HG02763 (cell line): ENCODE measurements around the gene NPIPB8.
"Not testable (repeated sequence)": the region's sequence is repeated elsewhere in the genome, so short reads cannot be mapped to it uniquely, and the experiment has no call there.

Source experiments
- ATAC-seq: cut with Tn5 transposase; IDR thresholded peaks from one replicate; pipeline ENCODE4 v1.9.1; 2021; ENCODE audit warnings: mild to moderate bottlenecking, moderate library complexity; ENCODE audit not compliant: unreplicated experiment

Gene NPIPB8

DNA sequence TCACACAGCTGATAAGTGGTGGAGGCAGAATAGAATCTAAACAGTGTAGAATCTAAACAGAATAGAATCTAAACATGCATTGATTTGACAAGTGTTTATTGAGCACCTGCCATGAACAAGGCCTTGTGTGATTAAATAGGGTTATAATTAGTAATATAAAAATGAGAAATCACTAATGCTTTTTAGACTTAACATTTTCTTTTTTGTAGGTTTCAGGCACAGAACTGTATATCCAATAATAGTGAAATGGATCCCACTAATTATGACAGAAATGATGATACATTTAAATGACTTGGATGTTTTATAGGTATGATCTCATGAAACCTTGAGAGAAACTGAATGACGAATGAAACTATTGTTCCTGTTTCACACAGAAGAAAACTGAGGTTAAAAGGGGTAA is at the start of gene NPIPB8:
TSS of gene NPIPB8 (plus strand) at position 301 of the 400 bp plus-strand sequence. CDS start 296 bp downstream, outside the sequence.
- not testable (repeated sequence) for ATAC-seq

DNA sequence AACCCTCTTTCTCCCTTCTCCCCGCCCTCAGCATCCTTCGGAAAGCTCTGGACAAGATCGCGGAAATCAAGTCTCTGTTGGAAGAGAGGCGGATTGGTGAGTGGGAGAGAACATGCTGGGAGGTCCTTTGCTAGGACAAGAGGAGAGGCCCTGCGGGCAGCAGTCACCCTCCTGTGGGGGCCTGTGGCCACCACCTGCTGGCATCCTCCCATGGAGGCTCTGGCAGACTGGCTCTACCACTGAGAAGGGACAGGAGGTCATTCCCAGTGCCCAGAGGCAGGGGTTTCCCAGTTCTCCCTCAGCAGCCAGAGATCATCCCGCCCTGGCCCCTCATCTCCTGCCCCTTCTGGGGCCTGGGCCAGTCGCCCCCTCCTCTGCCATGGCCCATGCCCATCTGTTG is 48.8 kb upstream of the NPIPB8 start:
- ATAC-seq: no peak

DNA sequence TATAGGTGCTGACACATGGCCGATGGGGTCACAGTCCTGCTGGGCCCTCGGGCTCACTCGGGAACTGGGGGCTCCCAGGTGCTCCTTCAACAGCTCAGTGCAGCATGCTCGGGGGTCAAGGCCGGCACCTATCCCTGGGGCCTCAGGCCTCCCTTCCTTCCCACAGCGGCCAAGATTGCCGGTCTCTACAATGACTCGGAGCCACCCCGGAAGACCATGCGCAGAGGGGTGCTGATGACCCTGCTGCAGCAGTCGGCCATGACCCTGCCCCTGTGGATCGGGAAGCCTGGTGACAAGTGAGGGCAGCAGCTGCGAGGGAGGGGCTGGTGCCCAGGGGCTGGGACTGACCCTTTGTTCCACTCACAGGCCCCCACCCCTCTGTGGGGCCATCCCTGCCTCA is 47.9 kb upstream of the NPIPB8 start:
- ATAC-seq: no peak

DNA sequence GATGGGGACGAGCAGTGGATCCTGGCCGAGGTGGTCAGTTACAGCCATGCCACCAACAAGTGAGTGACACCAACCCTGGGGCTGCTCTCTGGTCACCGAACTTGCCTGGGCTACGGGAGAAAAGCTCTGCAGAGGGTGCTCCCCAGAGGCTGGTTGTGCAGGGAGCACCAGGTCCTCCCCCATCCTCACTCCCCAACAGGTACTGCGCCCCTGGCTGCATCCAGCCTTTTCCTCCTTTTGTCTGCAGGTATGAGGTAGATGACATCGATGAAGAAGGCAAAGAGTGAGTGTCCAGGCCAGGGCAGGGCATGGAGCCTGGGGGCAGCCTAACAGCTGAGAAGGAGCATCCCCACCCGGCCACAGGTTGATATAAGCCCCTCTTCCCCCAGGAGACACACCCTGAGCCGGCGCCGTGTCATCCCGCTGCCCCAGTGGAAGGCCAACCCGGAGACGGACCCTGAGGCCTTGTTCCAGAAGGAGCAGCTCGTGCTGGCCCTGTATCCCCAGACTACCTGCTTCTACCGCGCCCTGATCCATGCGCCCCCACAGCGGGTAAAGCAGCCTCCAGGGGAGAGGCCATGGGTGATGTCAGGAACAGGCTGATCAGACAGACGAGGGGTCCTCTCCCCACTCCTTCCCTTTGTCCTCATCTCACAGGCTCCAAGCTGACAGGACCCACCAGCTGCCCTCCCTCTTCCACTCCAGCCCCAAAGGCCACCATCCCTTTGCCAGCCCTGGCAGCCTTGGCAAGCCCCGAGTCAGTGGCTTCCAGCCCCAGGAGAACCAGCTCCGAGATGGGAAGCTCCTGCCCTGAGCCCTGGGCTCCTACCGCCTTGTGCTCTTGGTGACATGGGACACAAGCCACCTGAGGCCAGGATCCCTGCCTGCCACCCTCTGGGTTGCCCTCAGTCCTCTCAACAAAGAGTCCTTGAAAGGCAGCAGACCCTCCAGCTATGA is 47.2 kb upstream of the NPIPB8 start:
- ATAC-seq: no peak

DNA sequence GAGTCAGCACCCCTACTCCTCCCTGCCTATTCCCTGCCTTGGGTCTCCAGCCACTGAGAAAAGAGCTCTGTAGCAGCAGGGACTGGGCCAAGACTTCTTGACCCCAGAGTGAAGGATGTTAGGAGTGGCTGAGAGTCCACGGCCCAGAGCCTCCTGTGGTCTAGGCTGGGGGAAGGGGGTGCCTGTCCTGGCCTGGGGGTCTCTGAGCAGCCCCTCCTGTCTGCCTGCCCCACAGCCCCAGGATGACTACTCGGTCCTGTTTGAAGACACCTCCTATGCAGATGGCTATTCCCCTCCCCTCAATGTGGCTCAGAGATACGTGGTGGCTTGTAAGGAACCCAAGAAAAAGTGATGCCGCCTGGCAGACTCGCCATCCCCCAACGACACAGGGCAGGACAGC is 46.5 kb upstream of the NPIPB8 start:
- ATAC-seq: no peak

DNA sequence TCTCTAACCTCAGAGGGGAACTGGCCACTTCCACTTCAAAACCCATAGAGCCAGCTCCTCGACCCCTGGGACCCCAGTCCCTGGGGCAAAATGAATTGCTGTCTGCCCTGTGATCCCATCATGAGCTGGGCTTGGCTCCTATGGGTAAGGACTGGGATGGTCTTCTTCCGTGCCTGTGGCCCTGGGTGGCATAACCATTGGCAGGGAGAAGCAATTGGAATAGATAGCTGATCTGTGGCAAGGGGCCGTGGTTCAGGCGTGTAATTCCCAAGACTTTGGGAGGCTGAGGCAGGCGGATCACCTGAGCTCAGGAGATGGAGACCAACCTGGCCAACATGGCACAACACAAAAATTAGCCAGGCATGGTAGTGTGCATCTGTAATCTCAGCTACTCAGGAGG is 45.4 kb upstream of the NPIPB8 start:
- no peak for ATAC-seq

DNA sequence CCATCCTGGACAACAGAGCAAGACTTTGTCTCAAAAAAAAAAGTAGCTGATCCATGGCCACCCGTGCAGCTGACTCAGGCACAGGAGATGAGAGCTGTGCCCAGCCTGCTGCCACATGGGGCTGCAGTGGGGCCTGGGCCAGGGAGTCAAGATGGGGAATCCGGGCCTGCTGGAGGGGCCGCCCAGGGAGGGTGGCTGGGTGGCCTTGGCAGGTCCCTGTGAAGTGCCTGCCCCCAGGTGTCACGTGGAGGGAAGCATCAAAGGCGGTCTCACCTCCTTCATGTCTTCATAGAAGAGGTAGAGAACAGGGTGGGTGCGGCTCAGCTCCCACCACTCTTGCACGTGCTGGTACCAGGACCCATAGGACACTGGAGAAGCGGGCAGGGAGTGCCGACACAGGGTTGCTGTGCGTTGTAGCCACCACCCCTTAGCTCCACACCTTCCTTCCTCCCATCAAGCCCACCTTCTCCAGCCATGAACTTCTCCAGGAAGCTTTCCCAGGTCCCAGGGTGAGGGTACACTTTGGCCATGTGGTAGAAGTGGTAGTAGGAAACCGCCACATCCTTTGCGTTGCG is 44.8 kb upstream of the NPIPB8 start:
- no peak for ATAC-seq

DNA sequence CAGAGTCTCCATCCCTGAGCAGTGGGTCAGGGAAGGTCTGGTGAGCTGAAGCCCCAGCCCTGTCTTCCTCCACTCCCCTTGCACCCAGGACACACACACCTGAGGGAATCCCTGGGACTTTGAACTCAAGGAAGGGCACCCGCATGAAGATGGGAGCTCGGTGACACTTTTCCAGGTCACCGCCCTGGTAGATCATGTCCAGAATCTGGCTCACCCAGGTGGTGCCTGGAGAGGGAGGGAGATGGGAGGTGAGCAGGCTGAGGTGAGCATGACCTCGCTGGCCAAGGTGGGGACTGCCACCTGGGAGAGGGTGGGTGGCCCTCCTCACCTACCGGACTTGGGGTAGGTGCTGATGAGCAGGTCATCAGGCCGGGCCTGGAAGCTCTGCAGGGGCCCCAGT is 42.4 kb upstream of the NPIPB8 start:
- ATAC-seq: not testable (repeated sequence)

DNA sequence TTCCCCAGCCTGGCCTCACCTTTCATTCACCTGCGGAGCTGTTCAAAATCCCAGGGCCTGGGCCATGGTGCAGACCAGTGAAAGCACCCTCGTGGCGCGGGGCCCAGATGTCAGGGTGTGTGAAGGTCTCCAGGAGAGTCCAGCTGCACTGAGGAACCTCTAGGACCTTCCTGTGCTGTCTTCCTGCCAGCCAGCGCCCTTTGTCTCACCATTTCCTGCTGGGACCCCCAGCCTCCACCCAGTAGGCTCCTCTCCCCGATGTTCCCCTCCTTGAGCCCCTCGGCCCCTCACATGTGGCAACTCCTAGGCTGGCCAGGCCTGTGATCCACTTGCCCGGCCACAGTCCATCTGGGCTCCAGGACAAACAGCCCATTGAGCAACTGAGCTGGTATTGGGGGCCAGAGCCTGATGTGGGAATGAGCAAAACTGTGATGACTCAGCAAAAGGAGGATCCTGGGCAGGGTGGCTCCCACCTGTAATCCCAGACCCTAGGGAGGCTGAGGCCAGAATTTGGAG is 41.7 kb upstream of the NPIPB8 start:
- ATAC-seq: no peak

DNA sequence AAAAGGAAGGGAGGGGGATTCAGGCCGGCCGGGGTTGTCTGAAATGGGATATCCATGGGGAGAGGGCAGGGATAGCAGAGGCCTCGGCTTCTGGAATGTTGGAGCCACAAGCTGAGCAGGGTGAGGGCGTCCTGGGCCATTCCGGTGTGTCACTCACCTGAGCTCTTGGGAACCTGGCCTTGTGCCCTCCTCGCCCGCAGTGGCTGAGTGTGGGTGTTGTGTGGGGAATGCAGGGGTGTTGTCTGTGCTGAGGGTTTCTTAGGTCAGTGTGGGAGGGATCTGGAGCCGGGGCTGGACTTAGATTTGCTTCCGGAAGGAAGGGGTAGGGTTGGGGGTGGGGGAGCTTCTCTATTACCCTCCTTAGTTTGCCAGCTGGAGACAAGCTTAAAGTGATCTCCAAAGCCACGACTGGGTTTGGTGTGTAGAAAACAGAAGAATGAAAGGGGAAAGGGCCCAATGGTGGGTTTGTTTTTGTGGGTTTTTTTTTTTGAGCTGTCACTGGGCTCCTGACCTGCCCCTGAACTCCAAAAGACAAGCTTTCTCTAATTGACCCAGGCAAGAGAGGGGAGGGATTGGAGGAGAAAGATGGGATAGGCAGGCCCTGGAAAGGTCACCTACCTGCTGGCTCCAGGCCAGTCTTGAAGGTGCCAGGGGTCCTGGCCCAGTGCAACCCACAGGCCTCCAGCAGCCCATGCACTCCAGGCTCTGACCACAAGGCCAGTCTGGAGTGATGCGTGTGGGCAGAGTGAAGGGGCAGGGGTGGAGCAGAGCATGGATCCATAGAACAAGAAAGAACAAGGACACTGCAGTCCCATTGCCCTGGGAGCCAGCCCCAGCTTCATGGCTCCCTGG is 40.8 kb upstream of the NPIPB8 start, which contains the start of gene SULT1A2:
TSS of gene SULT1A2 (minus strand) at position 211 of the 852 bp plus-strand sequence. CDS start 1,120 bp downstream, outside the sequence.
- ATAC-seq: no peak

DNA sequence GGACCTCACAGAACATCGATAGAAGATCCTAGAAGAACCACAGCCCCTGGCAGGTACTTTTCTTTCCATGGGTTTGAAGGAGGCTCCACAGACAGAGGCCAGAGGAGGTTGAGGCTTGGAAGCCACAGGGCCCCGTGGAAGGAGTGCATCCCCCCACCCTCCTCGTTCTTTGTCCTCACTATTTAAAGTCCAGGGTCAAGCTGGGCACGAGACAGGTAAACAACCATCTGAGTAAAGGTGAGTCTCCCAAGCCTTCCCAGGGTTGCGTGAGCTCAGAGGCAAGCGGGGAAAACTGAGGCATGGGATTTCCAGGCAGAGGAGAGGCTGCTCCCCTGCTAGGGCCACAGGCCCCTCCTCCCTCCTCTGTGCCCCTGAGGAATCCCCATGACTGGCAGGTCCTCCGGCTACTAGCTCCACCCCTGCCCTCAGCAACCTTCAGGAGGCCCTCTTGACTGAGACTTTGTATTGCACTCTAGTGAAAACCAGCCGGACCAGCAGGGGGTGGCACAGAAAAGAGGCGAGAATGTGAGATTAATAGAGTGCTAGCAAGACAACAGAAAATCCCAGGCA is 40.1 kb upstream of the NPIPB8 start:
- no peak for ATAC-seq

DNA sequence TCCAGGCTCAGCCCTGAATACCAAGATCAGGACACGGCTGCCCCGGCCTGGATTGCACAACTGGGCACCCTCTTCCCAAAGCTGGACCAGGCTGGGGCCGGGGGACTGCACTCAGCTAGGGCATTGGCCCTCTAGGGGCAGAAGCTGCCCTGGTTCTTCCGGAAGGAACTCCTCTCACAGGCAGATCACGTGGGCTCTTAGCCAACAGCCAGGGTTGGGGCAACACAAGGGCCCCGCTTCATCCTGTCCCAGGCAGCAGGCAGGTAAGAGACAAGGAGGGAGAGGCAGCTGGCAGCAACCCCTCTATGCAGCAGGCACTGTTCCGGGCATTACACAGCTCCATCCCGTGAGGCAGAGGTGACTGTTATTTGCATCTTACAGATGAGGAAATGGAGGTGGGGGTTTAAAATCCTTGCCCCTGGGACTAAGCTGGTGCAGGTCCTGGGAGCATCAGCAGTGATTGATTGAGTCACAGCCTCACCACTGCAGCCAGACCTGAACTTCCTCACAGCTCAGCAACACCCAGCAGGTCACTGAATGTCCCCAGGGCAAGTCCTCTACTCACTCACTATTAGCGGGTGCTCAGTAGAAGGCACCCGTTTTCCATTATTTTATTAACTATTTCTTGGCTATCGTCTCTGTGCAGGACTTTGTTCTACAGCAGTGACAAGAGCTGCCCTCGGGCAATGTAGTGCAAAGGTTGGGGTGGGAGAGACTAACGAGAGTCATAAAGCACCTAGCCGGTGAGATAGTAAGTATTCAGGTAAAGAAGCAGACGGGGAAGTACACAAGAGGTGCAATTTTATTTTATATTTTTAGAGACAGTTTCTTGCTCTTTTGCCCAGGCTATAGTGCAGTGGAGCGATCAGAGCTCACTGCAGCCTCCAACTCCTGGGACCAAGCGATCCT is 38.2 kb upstream of the NPIPB8 start:
- not testable (repeated sequence) for ATAC-seq

DNA sequence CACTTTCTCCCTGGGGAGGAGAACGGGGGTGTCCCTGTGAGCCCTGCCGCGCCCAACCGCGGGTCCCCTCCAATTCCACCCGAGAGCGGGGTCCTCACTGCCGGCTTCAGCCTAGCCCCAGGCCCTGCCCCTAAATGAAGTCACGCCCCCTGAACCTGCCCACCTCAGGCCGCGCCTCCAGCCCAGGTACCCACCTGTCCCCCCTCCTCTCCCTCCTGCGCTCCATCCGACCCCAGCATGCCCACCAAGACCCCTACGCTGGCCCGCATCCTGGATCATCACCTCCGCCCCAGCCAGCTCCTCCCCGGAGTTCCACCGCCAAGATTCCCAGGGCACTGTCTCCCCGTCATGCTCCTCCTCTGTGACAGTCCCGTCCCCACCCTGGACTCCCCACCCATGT is 36.9 kb upstream of the NPIPB8 start:
- ATAC-seq: not testable (repeated sequence)

DNA sequence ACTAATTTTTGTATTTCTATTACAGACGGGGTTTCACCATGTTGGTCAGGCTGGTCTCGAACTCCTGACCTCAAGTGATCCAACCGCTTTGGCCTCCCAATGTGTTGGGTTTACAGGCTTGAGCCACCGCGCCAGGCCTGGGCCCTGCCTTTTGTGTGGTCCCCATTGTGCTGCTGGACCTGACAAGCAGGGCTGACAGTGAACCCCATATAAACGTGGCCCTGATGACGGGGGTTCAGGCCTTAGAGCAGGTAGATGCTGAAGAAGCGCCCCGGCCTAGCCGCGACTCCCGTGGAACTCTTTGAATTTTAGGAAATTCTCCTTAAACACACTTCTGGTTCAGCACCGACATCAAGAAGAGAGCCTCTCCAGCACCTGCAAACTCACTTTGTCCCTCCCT is 36.3 kb upstream of the NPIPB8 start:
- ATAC-seq: not testable (repeated sequence)

DNA sequence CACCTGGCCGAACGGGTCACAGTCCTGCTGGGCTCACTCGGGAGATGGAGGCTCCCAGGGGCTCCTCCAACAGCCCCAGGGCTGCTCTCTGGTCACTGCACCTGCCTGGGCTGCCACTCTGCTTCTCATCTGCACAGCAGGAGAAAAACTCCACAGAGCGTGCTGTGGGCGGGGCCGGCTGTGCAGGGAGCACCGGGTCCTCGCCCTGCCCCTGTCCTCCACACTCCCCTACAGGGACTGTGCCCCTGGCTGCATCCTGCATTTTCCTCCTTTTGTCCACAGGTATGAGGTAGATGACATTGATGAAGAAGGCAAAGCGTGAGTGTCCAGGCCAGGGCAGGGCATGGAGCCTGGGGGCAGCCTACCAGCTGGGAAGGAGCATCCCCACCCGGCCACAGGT is 35.8 kb upstream of the NPIPB8 start:
- ATAC-seq: not testable (repeated sequence)

DNA sequence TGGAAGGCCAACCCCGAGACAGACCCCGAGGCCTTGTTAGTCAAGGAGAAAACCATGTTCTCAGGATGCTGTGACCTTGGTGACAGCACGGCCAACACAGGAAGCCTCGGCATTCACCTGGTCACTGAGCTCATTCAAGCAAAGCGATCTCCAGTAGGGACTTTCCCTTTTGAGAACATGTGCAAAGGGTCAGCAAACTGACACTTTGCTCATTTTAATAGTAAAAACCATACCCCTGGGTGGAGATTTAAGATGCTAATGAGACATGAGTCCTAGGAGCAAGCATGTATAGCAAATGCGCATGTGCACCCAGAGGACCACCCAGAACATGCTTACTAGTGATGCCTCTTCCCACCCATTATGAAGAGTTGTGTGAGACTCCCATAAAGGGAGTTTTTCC is 35.3 kb upstream of the NPIPB8 start:
- ATAC-seq: no peak

DNA sequence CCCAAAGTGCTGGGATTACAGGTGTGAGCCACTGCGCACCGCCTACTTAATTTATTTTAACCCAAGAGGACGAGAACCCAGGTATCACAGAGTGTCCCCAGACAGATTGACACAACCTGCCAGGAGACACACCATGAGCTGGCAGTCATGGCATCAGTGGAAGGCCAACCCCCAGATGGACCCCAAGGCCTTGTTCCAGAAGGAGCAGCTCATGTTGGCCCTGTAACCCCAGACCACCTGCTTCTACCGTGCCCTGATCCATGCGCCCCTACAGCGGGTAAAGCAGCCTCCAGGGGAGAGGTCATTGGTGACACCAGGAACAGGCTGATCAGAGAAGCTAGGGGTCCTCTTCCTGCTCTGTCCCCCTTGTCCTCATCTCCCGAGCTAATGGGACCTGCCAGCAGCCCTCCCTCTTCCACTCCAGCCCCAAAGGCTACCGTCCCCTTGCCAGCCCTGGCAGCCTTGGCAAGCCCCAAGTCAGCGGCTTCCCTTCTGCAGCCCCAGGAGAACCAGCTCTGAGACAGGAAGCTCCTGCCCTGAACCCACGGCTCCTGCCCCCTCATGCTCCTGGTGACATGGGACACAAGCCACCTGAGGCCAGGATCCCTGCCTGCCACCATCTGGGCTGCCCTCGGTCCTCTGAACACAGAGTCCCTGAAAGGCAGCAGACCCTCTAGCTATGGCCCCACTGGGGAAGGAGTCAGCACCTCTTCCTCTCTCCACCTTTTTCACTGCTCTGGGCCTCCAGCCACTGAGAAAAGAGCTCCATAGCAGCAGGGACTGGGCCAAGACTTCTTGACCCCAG is 34.3 kb upstream of the NPIPB8 start:
- ATAC-seq: no peak

DNA sequence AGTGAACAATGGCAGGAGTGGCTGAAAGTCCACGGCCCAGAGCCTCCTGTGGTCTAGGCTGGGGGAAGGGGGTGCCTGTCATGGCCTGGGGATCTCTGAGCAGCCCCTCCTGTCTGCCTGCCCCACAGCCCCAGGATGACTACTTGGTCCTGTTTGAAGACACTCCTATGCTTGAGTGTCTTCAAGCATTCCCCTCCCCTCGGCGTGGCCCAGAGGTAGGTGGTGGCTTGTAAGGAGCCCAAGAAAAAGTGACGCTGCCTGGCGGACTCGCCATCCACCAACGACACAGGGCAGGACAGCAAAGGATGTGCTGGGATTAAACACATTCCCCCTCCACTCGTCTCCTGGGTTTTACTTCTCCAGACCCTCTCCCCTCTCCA is 33.7 kb upstream of the NPIPB8 start:
- no peak for ATAC-seq
